CD4-positive, alpha-beta T cell (primary cell): ENCODE measurements around the gene ROBO2. TPM values are rescaled to one million over a fixed set of nuclear protein-coding genes. Genes with fewer than 3 reads are reported as not detected.

Source experiments
- ATAC-seq: fragments of 200-7000 bp; cut with Tn5 transposase; one replicate; pipeline ENCODE4 v1.10.0; 2022; ENCODE audit warnings: mild to moderate bottlenecking; ENCODE audit not compliant: poor library complexity
- CTCF ChIA-PET: fragments of 350-600 bp; sonication (Branson Sonifier 250); formaldehyde crosslinking; loops from one replicate; lab custom pipeline; 2021; ENCODE audit warnings: antibody characterized with exemption, inconsistent platforms; lab: Charles Lee
- POLR2A ChIA-PET: fragments of 350-600 bp; sonication (Branson Sonifier 250); formaldehyde crosslinking; loops from one replicate; lab custom pipeline; 2021; ENCODE audit warnings: antibody characterized with exemption, inconsistent platforms; lab: Charles Lee
- DNase-seq, 14 experiments: peaks; one replicate each; pipeline ENCODE4 v3.0.0-alpha.2; 2013 to 2020; ENCODE audit warnings: mixed read lengths in 2 of 14
- H3K27ac ChIP-seq, 2 donors: one replicate each; pipeline versions ENCODE4 v1.5.1 to v1.7.0; 2013; ENCODE audit warnings: low read length in 2 of 2, low read depth in 1 of 2, mild to moderate bottlenecking in 1 of 2
- H3K27me3 ChIP-seq, 2 experiments: 1 replicate in 1 of 2; 2 replicates in 1 of 2; pipeline versions ENCODE4 v1.6.1 to v1.7.0; 2013; ENCODE audit warnings: low read length in 2 of 2, control low read depth in 1 of 2, mild to moderate bottlenecking in 1 of 2, moderate library complexity in 1 of 2; ENCODE audit not compliant: insufficient read depth in 2 of 2, control insufficient read depth in 1 of 2
- H3K36me3 ChIP-seq: one replicate; pipeline ENCODE4 v1.6.1; 2013; ENCODE audit warnings: low read length, control low read depth; ENCODE audit not compliant: insufficient read depth
- H3K4me1 ChIP-seq: one replicate; pipeline ENCODE4 v1.6.1; 2013; ENCODE audit warnings: low read length, control low read depth; ENCODE audit not compliant: insufficient read depth
- H3K4me3 ChIP-seq: one replicate; pipeline ENCODE4 v1.5.1; 2013; ENCODE audit warnings: mild to moderate bottlenecking, low read length, moderate library complexity
- H3K9me3 ChIP-seq, 2 experiments: 1 replicate in 1 of 2; 2 replicates in 1 of 2; pipeline versions ENCODE4 v1.6.1 to v1.7.0; 2013; ENCODE audit warnings: low read length in 2 of 2, mild to moderate bottlenecking in 2 of 2, control low read depth in 1 of 2, moderate library complexity in 1 of 2; ENCODE audit not compliant: control insufficient read depth in 1 of 2, insufficient read depth in 1 of 2
- H3K27ac Mint-ChIP-seq: one replicate; pipeline ENCODE4 v1.8.0; 2020; ENCODE audit warnings: mixed read lengths
- H3K27me3 Mint-ChIP-seq: one replicate; pipeline ENCODE4 v1.8.0; 2021; ENCODE audit warnings: mixed read lengths
- H3K36me3 Mint-ChIP-seq: one replicate; pipeline ENCODE4 v1.8.0; 2021; ENCODE audit warnings: low read depth, mixed read lengths
- H3K4me1 Mint-ChIP-seq: one replicate; pipeline ENCODE4 v1.8.0; 2021; ENCODE audit warnings: low read depth, mixed read lengths
- H3K4me3 Mint-ChIP-seq: one replicate; pipeline ENCODE4 v1.8.0; 2020; ENCODE audit warnings: mild to moderate bottlenecking, mixed read lengths
- H3K9me3 Mint-ChIP-seq: one replicate; pipeline ENCODE4 v1.8.0; 2020; ENCODE audit warnings: mixed read lengths
- intact Hi-C, 2 experiments: fragments of 100-400 bp; cut with DNase I in 1 of 2; cut with micrococcal nuclease in 1 of 2; formaldehyde crosslinking; loops; one replicate each; pipeline versions ENCODE4 v1.15.1 to v1.9.0; 2023 to 2025; cut with DNase I, micrococcal nuclease
- total RNA-seq, 174 experiments: library from RNA in 2 of 174; stranded (reverse) in 2 of 174; gene quantifications; one replicate each; pipeline ENCODE4 v1.2.3 and lab custom pipeline; 2021 to 2026
- TF ChIP-seq, protein P1 (sequence below): fragments of 200-600 bp; IDR thresholded peaks from one replicate; pipeline ENCODE4 v1.8.0; 2022; ENCODE audit warnings: antibody characterized with exemption, mild to moderate bottlenecking

ROBO2 gene
- total RNA-seq, 2 experiments from 2014 or later, result not detected

GRCh38 chr3:77271306-77271705 lies 231.4 kb downstream of the ROBO2 start:
- H3K4me1 ChIP-seq, result no peaks in the 10 kb centered on the region
- TF ChIP-seq, protein P1, sequence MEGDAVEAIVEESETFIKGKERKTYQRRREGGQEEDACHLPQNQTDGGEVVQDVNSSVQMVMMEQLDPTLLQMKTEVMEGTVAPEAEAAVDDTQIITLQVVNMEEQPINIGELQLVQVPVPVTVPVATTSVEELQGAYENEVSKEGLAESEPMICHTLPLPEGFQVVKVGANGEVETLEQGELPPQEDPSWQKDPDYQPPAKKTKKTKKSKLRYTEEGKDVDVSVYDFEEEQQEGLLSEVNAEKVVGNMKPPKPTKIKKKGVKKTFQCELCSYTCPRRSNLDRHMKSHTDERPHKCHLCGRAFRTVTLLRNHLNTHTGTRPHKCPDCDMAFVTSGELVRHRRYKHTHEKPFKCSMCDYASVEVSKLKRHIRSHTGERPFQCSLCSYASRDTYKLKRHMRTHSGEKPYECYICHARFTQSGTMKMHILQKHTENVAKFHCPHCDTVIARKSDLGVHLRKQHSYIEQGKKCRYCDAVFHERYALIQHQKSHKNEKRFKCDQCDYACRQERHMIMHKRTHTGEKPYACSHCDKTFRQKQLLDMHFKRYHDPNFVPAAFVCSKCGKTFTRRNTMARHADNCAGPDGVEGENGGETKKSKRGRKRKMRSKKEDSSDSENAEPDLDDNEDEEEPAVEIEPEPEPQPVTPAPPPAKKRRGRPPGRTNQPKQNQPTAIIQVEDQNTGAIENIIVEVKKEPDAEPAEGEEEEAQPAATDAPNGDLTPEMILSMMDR, result no peak

GRCh38 chr3:77271711-77272110 lies 231.8 kb downstream of the ROBO2 start:
- no peak overlapping the region for H3K4me3 Mint-ChIP-seq
- H3K36me3 Mint-ChIP-seq, result no peaks in the 10 kb centered on the region
- intact Hi-C loops, result no loop called here
- H3K27me3 ChIP-seq, result no peaks in the 10 kb centered on the region
- peaks cover 6% of the 10 kb centered on the region for H3K9me3 Mint-ChIP-seq
- no peaks in the 10 kb centered on the region for H3K36me3 ChIP-seq
- no peak for DNase-seq
- H3K27ac ChIP-seq, result no peak overlapping the region
- H3K27me3 Mint-ChIP-seq, result no peaks in the 10 kb centered on the region
- TF ChIP-seq, protein P1, result no peak
- no peak overlapping the region for H3K27ac Mint-ChIP-seq
- ATAC-seq, result no peak
- ChIA-PET POLR2A (no interaction called here), CTCF (no interaction called here)
- no peak overlapping the region for H3K4me3 ChIP-seq
- no peaks in the 10 kb centered on the region for H3K9me3 ChIP-seq
- H3K4me1 ChIP-seq, result no peaks in the 10 kb centered on the region
- H3K4me1 Mint-ChIP-seq, result no peaks in the 10 kb centered on the region

More at GRCh38 chr3:77271306-77271705, 231.4 kb downstream of the ROBO2 start:
- no peaks in the 10 kb centered on the region for H3K27me3 ChIP-seq
- H3K4me3 ChIP-seq, result no peak overlapping the region
- no peak overlapping the region for H3K4me3 Mint-ChIP-seq
- no peaks in the 10 kb centered on the region for H3K36me3 Mint-ChIP-seq
- H3K27ac Mint-ChIP-seq, result no peak overlapping the region
- DNase-seq, result no peak
- intact Hi-C loops, result no loop called here
- H3K27ac ChIP-seq, result no peak overlapping the region
- ChIA-PET CTCF (no interaction called here), POLR2A (no interaction called here)
- H3K36me3 ChIP-seq, result no peaks in the 10 kb centered on the region
- H3K9me3 Mint-ChIP-seq, result peaks cover 2% of the 10 kb centered on the region
- no peaks in the 10 kb centered on the region for H3K27me3 Mint-ChIP-seq
- H3K9me3 ChIP-seq, result no peaks in the 10 kb centered on the region
- no peak for ATAC-seq
- H3K4me1 Mint-ChIP-seq, result no peaks in the 10 kb centered on the region

- no peaks in the 10 kb centered on the region for H3K4me1 ChIP-seq
- ATAC-seq (no peak), DNase-seq (no peak)
- no peaks in the 10 kb centered on the region for H3K4me1 Mint-ChIP-seq
- no peaks in the 10 kb centered on the region for H3K36me3 ChIP-seq
- peaks cover 8% of the 10 kb centered on the region for H3K9me3 Mint-ChIP-seq
- ChIA-PET POLR2A (no interaction called here), CTCF (no interaction called here)
- intact Hi-C loops, result no loop called here
- no peaks in the 10 kb centered on the region for H3K36me3 Mint-ChIP-seq
- no peak overlapping the region for H3K4me3 ChIP-seq
- no peak overlapping the region for H3K4me3 Mint-ChIP-seq
- no peaks in the 10 kb centered on the region for H3K27me3 ChIP-seq
- H3K27ac ChIP-seq, result no peak overlapping the region
- peaks cover 0 to 4% of the 10 kb centered on the region in 2 experiments for H3K9me3 ChIP-seq
- no peaks in the 10 kb centered on the region for H3K27me3 Mint-ChIP-seq
- no peak overlapping the region for H3K27ac Mint-ChIP-seq
- TF ChIP-seq, protein P1, result no peak
Observed at GRCh38 chr3:77279276-77279675, 239.4 kb downstream of the ROBO2 start.
